ENCODE measurements around the gene PALS2.

- TF ChIP-seq CTCF (IDR thresholded peaks at IDR 0.05) (no peak), POLR2A (IDR thresholded peaks at IDR 0.05) (no peak), POLR2AphosphoS5 (IDR thresholded peaks at IDR 0.05) (no peak)
Measured at GRCh38 chr7:24572016-24572392, 1.2 kb upstream of the PALS2 start.

Data from prostate gland (tissue), 2 donors.